ENCODE data around the gene PRKAR1B. TPM values are rescaled to one million over a fixed set of nuclear protein-coding genes. Genes with fewer than 3 reads are reported as not detected.

The PRKAR1B gene
- total RNA-seq, 1 donor from 2014 or later, result 14.7 TPM

- Histone ChIP-seq H3K4me1 (ENCODE audit: insufficient read depth, low read length) (peaks cover 44% of the 10 kb centered on the region), H2AFZ (ENCODE audit: low read depth, low read length) (peak overlapping the region; percentile 76), H3K79me2 (ENCODE audit: insufficient read depth, low read length) (no peaks in the 10 kb centered on the region), H3K9me3 (ENCODE audit: insufficient read depth, low read depth, low read length) (no peaks in the 10 kb centered on the region), H4K20me1 (ENCODE audit: insufficient read depth, low read length) (no peaks in the 10 kb centered on the region), H3K27ac (ENCODE audit: low read depth, low read length) (peak overlapping the region; percentile 84), H3K36me3 (ENCODE audit: insufficient read depth, low read length) (no peaks in the 10 kb centered on the region), H3K9ac (ENCODE audit: low read length) (peak overlapping the region; percentile 73), H3K4me3 (ENCODE audit: insufficient read depth, low read depth, low read length) (no peak overlapping the region), H3K4me2 (ENCODE audit: low read length) (peak overlapping the region; percentile 68), H3K27me3 (ENCODE audit: insufficient read depth, low read length) (no peaks in the 10 kb centered on the region)
- FAIRE-seq, result peak; percentile 43
- DNase-seq (ENCODE audit: low read depth), result peak; percentile 92
- peaks cover 26% of the 10 kb centered on the region for H3K4me1 Mint-ChIP-seq (ENCODE audit: low read depth, unreplicated experiment)
- H3K27me3 Mint-ChIP-seq (ENCODE audit: low read depth, unreplicated experiment), result no peaks in the 10 kb centered on the region
- TF ChIP-seq, protein P1, sequence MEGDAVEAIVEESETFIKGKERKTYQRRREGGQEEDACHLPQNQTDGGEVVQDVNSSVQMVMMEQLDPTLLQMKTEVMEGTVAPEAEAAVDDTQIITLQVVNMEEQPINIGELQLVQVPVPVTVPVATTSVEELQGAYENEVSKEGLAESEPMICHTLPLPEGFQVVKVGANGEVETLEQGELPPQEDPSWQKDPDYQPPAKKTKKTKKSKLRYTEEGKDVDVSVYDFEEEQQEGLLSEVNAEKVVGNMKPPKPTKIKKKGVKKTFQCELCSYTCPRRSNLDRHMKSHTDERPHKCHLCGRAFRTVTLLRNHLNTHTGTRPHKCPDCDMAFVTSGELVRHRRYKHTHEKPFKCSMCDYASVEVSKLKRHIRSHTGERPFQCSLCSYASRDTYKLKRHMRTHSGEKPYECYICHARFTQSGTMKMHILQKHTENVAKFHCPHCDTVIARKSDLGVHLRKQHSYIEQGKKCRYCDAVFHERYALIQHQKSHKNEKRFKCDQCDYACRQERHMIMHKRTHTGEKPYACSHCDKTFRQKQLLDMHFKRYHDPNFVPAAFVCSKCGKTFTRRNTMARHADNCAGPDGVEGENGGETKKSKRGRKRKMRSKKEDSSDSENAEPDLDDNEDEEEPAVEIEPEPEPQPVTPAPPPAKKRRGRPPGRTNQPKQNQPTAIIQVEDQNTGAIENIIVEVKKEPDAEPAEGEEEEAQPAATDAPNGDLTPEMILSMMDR (IDR thresholded peaks at IDR 0.05; ENCODE audit: insufficient read depth, low read depth, low read length), result no peak
- no peak for TF ChIP-seq EZH2 (IDR thresholded peaks at IDR 0.05; ENCODE audit: insufficient read depth, low read length)
- no peaks in the 10 kb centered on the region for H3K36me3 Mint-ChIP-seq (ENCODE audit: low read depth, unreplicated experiment)
- H3K9me3 Mint-ChIP-seq (ENCODE audit: unreplicated experiment), result peaks cover 3% of the 10 kb centered on the region
- peak overlapping the region; percentile 97 for H3K27ac Mint-ChIP-seq (ENCODE audit: unreplicated experiment)
- peak overlapping the region; percentile 35 for H3K4me3 Mint-ChIP-seq (ENCODE audit: unreplicated experiment)
Observed at GRCh38 chr7:542713-543500, 184.2 kb downstream of the PRKAR1B start.

DNA sequence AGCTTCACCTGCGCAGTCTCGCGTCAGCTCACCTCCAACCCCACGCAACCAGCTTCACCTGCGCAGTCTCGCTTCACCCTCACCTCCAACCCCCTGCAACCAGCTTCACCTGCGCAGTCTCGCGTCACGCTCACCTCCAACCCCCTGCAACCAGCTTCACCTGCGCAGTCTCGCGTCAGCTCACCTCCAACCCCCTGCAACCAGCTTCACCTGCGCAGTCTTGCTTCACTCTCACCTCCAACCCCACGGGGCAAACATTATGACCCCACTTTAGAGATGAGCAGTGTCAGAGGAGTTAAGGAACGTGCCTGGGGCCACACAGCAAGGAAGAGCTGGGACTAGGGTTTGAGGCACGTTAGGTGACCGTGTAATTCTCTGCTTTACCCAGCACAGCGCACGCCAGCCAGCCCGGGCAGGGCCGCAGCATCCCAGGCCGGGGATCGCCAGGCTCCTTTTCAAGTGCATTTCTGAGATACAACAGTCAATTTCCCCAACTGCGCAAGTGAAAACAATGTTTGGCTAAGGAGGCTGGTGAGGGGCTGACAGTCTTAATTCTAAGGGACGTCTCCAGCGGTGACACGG, 184.9 kb downstream of the PRKAR1B start:
- no peak for TF ChIP-seq EZH2 (IDR thresholded peaks at IDR 0.05; ENCODE audit: insufficient read depth, low read length)
- TF ChIP-seq, protein P1 (IDR thresholded peaks at IDR 0.05; ENCODE audit: insufficient read depth, low read depth, low read length), result no peak
- no peaks in the 10 kb centered on the region for H3K9me3 ChIP-seq (ENCODE audit: insufficient read depth, low read depth, low read length)
- H3K27me3 ChIP-seq (ENCODE audit: insufficient read depth, low read length), result no peaks in the 10 kb centered on the region
- H4K20me1 ChIP-seq (ENCODE audit: insufficient read depth, low read length), result no peaks in the 10 kb centered on the region
- peaks cover 26% of the 10 kb centered on the region for H3K4me1 Mint-ChIP-seq (ENCODE audit: low read depth, unreplicated experiment)
- peak overlapping the region; percentile 97 for H3K27ac Mint-ChIP-seq (ENCODE audit: unreplicated experiment)
- DNase-seq (ENCODE audit: low read depth), result no peak
- peaks cover 3% of the 10 kb centered on the region for H3K9me3 Mint-ChIP-seq (ENCODE audit: unreplicated experiment)
- FAIRE-seq, result no peak
- H3K9ac ChIP-seq (ENCODE audit: low read length), result peak overlapping the region; percentile 73
- H3K36me3 Mint-ChIP-seq (ENCODE audit: low read depth, unreplicated experiment), result no peaks in the 10 kb centered on the region
- H3K27me3 Mint-ChIP-seq (ENCODE audit: low read depth, unreplicated experiment), result no peaks in the 10 kb centered on the region
- peak overlapping the region; percentile 35 for H3K4me3 Mint-ChIP-seq (ENCODE audit: unreplicated experiment)
- H2AFZ ChIP-seq (ENCODE audit: low read depth, low read length), result peak overlapping the region; percentile 76
- H3K4me3 ChIP-seq (ENCODE audit: insufficient read depth, low read depth, low read length), result no peak overlapping the region
- H3K27ac ChIP-seq (ENCODE audit: low read depth, low read length), result peak overlapping the region; percentile 84
- H3K4me1 ChIP-seq (ENCODE audit: insufficient read depth, low read length), result peaks cover 50% of the 10 kb centered on the region
- H3K36me3 ChIP-seq (ENCODE audit: insufficient read depth, low read length), result no peaks in the 10 kb centered on the region
- peak overlapping the region; percentile 68 for H3K4me2 ChIP-seq (ENCODE audit: low read length)
- no peaks in the 10 kb centered on the region for H3K79me2 ChIP-seq (ENCODE audit: insufficient read depth, low read length)

All from astrocyte (in vitro differentiated cells and primary cell).